ENCODE results near the gene CTDP1. TPM values are rescaled to one million over a fixed set of nuclear protein-coding genes. Genes with fewer than 3 reads are reported as not detected.
"Not testable (repeated sequence)": the region's sequence is repeated elsewhere in the genome, so short reads cannot be mapped to it uniquely, and the experiment has no call there.

CTDP1 gene
- total RNA-seq, 1 experiment from 2014 or later: 16.1 TPM

DNA sequence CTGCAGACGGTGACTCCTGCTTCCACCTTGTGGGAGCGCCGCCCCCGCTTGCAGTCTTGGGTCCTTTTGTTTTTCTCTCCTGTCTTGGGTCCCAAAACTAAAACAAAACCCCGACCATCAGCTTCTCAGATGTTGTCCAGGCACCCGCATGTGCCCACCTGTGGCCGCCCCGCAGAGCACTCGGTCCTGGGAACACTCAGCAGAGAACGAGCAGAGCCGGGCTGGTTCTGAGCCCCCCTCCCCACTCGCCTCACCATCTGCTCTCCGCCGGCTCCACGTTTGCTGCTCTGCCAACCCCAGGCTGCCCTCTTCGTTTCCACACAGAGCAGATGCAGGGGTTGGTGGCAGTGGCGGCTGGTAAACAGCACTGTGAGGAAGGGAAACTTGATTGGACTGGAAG is 38.5 kb downstream of the CTDP1 start:
- Histone ChIP-seq H3K4me1 (no peaks in the 10 kb centered on the region), H3K4me3 (ENCODE audit: low read depth, low read length) (no peak overlapping the region), H3K9me3 (no peaks in the 10 kb centered on the region), H3K36me3 (ENCODE audit: control insufficient read depth, insufficient read depth, low read length) (no peaks in the 10 kb centered on the region), H3K27me3 (replicated peaks; ENCODE audit: control insufficient read depth, insufficient read depth, low read length) (no peaks in the 10 kb centered on the region)
- Mint-ChIP-seq H3K9me3 (ENCODE audit: unreplicated experiment) (no peaks in the 10 kb centered on the region), H3K27me3 (ENCODE audit: insufficient read depth, unreplicated experiment) (no peaks in the 10 kb centered on the region), H3K27ac (ENCODE audit: unreplicated experiment) (no peak overlapping the region), H3K4me3 (ENCODE audit: unreplicated experiment) (no peak overlapping the region), H3K4me1 (ENCODE audit: low read depth, unreplicated experiment) (no peaks in the 10 kb centered on the region), H3K36me3 (ENCODE audit: insufficient read depth, unreplicated experiment) (peaks cover 25% of the 10 kb centered on the region)
- BruUV-seq (replicated peaks): no TSS peak
- POLR2A ChIA-PET: no interaction called here
- TF ChIP-seq CTCF (IDR thresholded peaks at IDR 0.05; ENCODE audit: insufficient read depth in 1 of 2, low read depth in 1 of 2, low read length in 1 of 2, severe bottlenecking in 1 of 2, unreplicated experiment in 1 of 2): no peak
- no peak for DNase-seq
- intact Hi-C loops (cut with micrococcal nuclease; ENCODE audit: unreplicated experiment): no loop called here
- CTCF ChIA-PET: no interaction called here

DNA sequence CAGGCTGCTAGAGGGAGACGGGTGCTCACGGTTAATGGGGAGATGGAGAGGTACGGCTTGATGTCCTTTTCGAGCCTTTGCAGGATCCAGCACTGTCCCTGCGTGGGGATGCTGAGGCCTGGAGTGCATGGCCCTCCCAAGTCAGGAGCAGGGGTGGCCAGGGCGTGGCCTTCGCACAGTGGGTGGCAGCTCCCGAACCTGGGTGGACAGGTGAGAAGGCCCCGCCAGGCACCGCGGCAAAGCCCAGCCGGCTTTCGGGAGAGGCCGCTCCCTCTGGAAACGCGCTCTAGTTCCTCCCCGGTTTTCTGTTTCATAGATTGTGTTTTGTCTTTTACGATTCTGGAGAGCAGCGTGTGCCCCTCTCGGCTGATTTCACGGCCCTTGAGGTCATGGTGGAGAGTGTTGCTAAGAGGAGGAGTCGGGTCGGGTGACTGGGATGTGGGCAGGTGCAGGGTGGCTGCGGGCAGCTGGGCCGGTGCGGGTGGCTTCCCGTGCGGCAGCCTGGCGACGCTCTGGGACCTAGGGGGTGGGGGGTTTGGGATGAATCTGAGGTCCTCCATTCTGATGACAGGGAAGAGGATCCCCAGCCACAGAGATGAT is 39.4 kb downstream of the CTDP1 start:
- H3K36me3 ChIP-seq (ENCODE audit: control insufficient read depth, insufficient read depth, low read length): no peaks in the 10 kb centered on the region
- H3K27ac Mint-ChIP-seq (ENCODE audit: unreplicated experiment): no peak overlapping the region

DNA sequence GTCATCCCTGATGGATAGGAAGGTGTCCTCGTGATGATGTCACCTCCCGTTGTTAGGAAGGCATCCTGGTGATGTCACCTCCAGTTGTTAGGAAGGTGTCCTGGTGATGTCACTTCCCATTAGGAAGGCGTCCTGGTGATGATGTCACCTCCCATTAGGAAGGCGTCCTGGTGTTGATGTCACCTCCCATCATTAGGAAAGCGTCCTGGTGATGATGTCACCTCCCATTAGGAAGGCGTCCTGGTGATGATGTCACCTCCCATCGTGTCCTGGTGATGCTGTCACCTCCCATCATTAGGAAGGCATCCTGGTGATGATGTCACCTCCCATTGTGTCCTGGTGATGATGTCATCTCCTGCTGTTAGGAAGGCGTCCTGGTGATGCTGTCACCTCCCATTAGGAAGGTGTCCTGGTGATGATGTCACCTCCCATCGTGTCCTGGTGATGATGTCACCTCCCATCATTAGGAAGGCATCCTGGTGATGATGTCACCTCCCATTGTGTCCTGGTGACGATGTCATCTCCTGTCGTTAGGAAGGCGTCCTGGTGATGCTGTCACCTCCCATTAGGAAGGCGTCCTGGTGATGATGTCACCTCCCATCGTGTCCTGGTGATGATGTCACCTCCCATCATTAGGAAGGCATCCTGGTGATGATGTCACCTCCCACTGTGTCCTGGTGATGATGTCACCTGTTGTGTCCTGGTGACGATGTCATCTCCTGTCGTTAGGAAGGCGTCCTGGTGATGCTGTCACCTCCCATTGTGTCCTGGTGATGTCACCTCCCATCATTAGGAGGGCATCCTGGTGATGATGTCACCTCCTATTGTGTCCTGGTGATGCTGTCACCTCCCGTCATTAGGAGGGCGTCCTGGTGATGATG is 40.1 kb downstream of the CTDP1 start:
- CTCF ChIA-PET; DNase-seq; H3K27me3 Mint-ChIP-seq (ENCODE audit: insufficient read depth, unreplicated experiment); H3K9me3 Mint-ChIP-seq (ENCODE audit: unreplicated experiment); intact Hi-C loops (cut with micrococcal nuclease; ENCODE audit: unreplicated experiment); H3K4me3 ChIP-seq (ENCODE audit: low read depth, low read length); H3K4me1 ChIP-seq; H3K9me3 ChIP-seq; POLR2A ChIA-PET; H3K4me1 Mint-ChIP-seq (ENCODE audit: low read depth, unreplicated experiment); H3K4me3 Mint-ChIP-seq (ENCODE audit: unreplicated experiment); BruUV-seq (replicated peaks); H3K36me3 ChIP-seq (ENCODE audit: control insufficient read depth, insufficient read depth, low read length); H3K27me3 ChIP-seq (replicated peaks; ENCODE audit: control insufficient read depth, insufficient read depth, low read length); H3K27ac Mint-ChIP-seq (ENCODE audit: unreplicated experiment): not testable (repeated sequence)
- peaks cover 28% of the 10 kb centered on the region for H3K36me3 Mint-ChIP-seq (ENCODE audit: insufficient read depth, unreplicated experiment)

More for the DNA sequence above, 39.4 kb downstream of the CTDP1 start:
- TF ChIP-seq CTCF (IDR thresholded peaks at IDR 0.05; ENCODE audit: insufficient read depth in 1 of 2, low read depth in 1 of 2, low read length in 1 of 2, severe bottlenecking in 1 of 2, unreplicated experiment in 1 of 2): no peak
- intact Hi-C loops (cut with micrococcal nuclease; ENCODE audit: unreplicated experiment): no loop called here
- no peaks in the 10 kb centered on the region for H3K27me3 Mint-ChIP-seq (ENCODE audit: insufficient read depth, unreplicated experiment)
- H3K4me3 ChIP-seq (ENCODE audit: low read depth, low read length): no peak overlapping the region
- no peak for DNase-seq
- no peaks in the 10 kb centered on the region for H3K4me1 ChIP-seq
- no peaks in the 10 kb centered on the region for H3K9me3 Mint-ChIP-seq (ENCODE audit: unreplicated experiment)
- BruUV-seq (replicated peaks): no TSS peak
- no peaks in the 10 kb centered on the region for H3K4me1 Mint-ChIP-seq (ENCODE audit: low read depth, unreplicated experiment)
- no peaks in the 10 kb centered on the region for H3K27me3 ChIP-seq (replicated peaks; ENCODE audit: control insufficient read depth, insufficient read depth, low read length)
- CTCF ChIA-PET: no interaction called here
- H3K4me3 Mint-ChIP-seq (ENCODE audit: unreplicated experiment): no peak overlapping the region
- POLR2A ChIA-PET: no interaction called here
- H3K9me3 ChIP-seq: no peaks in the 10 kb centered on the region
- H3K36me3 Mint-ChIP-seq (ENCODE audit: insufficient read depth, unreplicated experiment): peaks cover 25% of the 10 kb centered on the region
